ENCODE results near the gene LIME1. TPM values are rescaled to one million over a fixed set of nuclear protein-coding genes. Genes with fewer than 3 reads are reported as not detected.

LIME1 gene
- total and polyA plus RNA-seq, 4 donors = 21.2 to 69.0 (median 51.6) TPM

DNA sequence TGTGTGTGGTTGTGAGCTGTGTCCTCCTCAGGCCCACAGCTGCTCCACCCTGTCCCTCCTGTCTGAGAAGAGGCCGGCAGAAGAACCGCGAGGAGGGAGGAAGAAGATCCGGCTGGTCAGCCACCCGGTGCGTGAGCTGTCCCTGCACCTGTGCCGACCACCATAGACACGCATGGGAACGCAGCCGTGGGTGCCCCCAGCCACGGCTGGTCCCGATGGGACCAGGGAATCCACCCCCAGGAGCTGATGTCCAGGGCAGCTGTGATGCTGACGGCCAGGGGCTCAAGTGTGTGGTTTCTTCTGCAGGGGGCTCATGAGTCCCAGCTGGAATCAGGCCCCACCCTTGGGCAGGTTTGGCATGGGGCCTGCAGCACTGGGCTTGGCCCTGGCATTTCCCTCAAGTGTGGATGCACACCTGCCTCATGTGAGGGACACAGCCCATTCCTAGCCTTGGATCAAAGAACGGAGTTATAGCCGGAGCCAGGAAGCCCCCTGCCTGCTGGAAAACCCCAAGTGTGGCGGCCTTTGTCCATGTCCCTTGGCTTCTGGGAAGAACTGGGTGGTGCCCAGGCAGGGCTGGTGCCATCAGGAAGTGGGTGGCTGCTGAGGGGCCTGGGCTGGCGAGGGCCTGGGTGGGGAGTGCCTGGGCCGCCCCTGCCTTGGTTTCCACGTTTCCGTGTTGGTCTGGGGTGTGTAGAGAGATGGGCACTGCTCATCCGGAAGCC, 44.6 kb upstream of the LIME1 start:
- H3K4me3 ChIP-seq (ENCODE audit: low read depth in 1 of 3, low read length in 3 of 3) = no peak overlapping the region
- WGBS = 88% methylated on average over 21 of the region's 21 CpGs
- no peak for DNase-seq (ENCODE audit: low spot score)
- no peak overlapping the region for H3K27ac ChIP-seq (ENCODE audit: low read depth in 1 of 2, low read length in 2 of 2)
- no peak overlapping the region for H3K9ac ChIP-seq (ENCODE audit: low read depth in 1 of 2, low read length in 2 of 2)
- H3K27me3 ChIP-seq (ENCODE audit: control insufficient read depth in 4 of 4, insufficient read depth in 4 of 4, low read length in 3 of 4) = no peaks in the 10 kb centered on the region
- TF ChIP-seq RAD21 (IDR thresholded peaks at IDR 0.05) = no peak
- no peak for TF ChIP-seq HNF4G (IDR thresholded peaks at IDR 0.05)
- TF ChIP-seq FOXA1 (IDR thresholded peaks at IDR 0.05) = no peak
- H3K36me3 ChIP-seq (ENCODE audit: control insufficient read depth in 4 of 4, insufficient read depth in 3 of 4, low read depth in 1 of 4, low read length in 3 of 4) = peaks cover 0 to 3% (median 0%) of the 10 kb centered on the region in 4 donors
- peaks cover 3 to 18% (median 6%) of the 10 kb centered on the region in 4 donors for H3K4me1 ChIP-seq (ENCODE audit: control insufficient read depth in 4 of 4, insufficient read depth in 4 of 4, low read length in 3 of 4)
- H3K9me3 ChIP-seq (ENCODE audit: control insufficient read depth in 4 of 4, low read length in 3 of 4) = no peaks in the 10 kb centered on the region

GRCh38 chr20:63692436-63693082, 43.9 kb upstream of the LIME1 start:
- Histone ChIP-seq H3K4me3 (ENCODE audit: low read depth in 1 of 3, low read length in 3 of 3) (no peak overlapping the region), H3K27me3 (ENCODE audit: control insufficient read depth in 4 of 4, insufficient read depth in 4 of 4, low read length in 3 of 4) (no peaks in the 10 kb centered on the region), H3K4me1 (ENCODE audit: control insufficient read depth in 4 of 4, insufficient read depth in 4 of 4, low read length in 3 of 4) (peaks cover 6 to 20% (median 11%) of the 10 kb centered on the region in 4 donors), H3K36me3 (ENCODE audit: control insufficient read depth in 4 of 4, insufficient read depth in 3 of 4, low read depth in 1 of 4, low read length in 3 of 4) (peaks cover 0 to 3% (median 0%) of the 10 kb centered on the region in 4 donors), H3K9ac (ENCODE audit: low read depth in 1 of 2, low read length in 2 of 2) (no peak overlapping the region), H3K9me3 (ENCODE audit: control insufficient read depth in 4 of 4, low read length in 3 of 4) (no peaks in the 10 kb centered on the region), H3K27ac (ENCODE audit: low read depth in 1 of 2, low read length in 2 of 2) (no peak overlapping the region)
- DNase-seq (ENCODE audit: low spot score) = no peak
- 83% methylated on average over 20 of the region's 20 CpGs for WGBS
- TF ChIP-seq JUND (IDR thresholded peaks at IDR 0.05) (no peak), SP1 (IDR thresholded peaks at IDR 0.05) (no peak), TAF1 (conservative IDR thresholded peaks at IDR 0.05) (no peak), ZBTB33 (IDR thresholded peaks at IDR 0.05) (no peak), CTCF (IDR thresholded peaks at IDR 0.05; ENCODE audit: low read depth, low read length, missing input control) (no peak), FOXA2 (IDR thresholded peaks at IDR 0.05) (no peak), RXRA (IDR thresholded peaks at IDR 0.05) (no peak), EGR1 (IDR thresholded peaks at IDR 0.05; ENCODE audit: low read depth in 2 of 2) (no peak)
- TF ChIP-seq, protein P1, sequence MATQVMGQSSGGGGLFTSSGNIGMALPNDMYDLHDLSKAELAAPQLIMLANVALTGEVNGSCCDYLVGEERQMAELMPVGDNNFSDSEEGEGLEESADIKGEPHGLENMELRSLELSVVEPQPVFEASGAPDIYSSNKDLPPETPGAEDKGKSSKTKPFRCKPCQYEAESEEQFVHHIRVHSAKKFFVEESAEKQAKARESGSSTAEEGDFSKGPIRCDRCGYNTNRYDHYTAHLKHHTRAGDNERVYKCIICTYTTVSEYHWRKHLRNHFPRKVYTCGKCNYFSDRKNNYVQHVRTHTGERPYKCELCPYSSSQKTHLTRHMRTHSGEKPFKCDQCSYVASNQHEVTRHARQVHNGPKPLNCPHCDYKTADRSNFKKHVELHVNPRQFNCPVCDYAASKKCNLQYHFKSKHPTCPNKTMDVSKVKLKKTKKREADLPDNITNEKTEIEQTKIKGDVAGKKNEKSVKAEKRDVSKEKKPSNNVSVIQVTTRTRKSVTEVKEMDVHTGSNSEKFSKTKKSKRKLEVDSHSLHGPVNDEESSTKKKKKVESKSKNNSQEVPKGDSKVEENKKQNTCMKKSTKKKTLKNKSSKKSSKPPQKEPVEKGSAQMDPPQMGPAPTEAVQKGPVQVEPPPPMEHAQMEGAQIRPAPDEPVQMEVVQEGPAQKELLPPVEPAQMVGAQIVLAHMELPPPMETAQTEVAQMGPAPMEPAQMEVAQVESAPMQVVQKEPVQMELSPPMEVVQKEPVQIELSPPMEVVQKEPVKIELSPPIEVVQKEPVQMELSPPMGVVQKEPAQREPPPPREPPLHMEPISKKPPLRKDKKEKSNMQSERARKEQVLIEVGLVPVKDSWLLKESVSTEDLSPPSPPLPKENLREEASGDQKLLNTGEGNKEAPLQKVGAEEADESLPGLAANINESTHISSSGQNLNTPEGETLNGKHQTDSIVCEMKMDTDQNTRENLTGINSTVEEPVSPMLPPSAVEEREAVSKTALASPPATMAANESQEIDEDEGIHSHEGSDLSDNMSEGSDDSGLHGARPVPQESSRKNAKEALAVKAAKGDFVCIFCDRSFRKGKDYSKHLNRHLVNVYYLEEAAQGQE (IDR thresholded peaks at IDR 0.05) = no peak
- TF ChIP-seq, protein P2, sequence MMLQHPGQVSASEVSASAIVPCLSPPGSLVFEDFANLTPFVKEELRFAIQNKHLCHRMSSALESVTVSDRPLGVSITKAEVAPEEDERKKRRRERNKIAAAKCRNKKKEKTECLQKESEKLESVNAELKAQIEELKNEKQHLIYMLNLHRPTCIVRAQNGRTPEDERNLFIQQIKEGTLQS (IDR thresholded peaks at IDR 0.05) = no peak

All from liver (tissue), 9 donors.